Hepatocyte (in vitro differentiated cells): ENCODE results near the gene GATAD2A.

Source experiments
- EZH2 ChIP-seq: fragments of 200-600 bp; sonication (generic); IDR thresholded peaks from 2 replicates; pipeline ENCODE4 v1.6.1; 2016; ENCODE audit warnings: antibody characterized with exemption, mild to moderate bottlenecking, borderline replicate concordance
- EZH2phosphoT487 ChIP-seq: fragments of 200-600 bp; sonication (generic); IDR thresholded peaks from one replicate; pipeline ENCODE4 v1.6.1; 2018; ENCODE audit warnings: antibody characterized with exemption, mild to moderate bottlenecking, low read depth, moderate library complexity; ENCODE audit not compliant: unreplicated experiment, severe bottlenecking
- TF ChIP-seq, protein P1 (sequence below): fragments of 200-600 bp; sonication (generic); IDR thresholded peaks from 2 replicates; pipeline ENCODE4 v1.5.1; 2016; ENCODE audit warnings: antibody characterized with exemption, mild to moderate bottlenecking; ENCODE audit not compliant: poor library complexity

DNA sequence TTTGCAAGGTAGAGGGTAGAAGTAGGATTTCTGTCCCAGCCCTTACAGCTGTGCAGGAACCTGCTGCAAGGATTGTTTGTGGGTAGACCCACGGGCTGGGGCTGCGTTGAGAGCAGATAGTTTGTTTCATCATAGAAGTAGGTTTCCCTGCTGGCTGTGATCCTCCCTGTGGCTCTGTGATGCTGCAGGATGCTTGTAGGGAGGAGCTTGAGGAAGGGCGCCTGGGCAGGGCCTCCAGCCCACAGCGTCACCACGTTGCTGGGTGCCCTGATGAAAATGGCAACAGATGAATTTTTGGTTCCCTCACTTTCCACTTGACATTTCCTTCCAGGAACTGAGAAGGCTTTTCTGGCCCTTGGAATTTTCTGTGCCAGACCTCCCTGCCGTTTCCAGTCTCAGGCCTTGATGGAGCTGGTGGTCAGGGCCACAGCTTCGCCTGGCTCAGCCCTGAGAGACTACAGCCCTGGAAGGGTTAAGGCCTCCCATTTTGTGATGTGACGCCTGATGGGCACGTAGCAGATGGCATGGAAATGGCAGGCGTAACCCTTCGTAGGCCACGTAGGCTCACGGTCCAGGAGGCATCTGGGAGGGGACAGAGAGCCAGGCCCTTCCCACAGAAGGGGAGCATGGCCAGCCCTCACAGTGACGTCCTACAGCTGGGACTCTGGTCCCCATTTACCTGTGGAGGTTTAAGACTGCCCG is 42.2 kb downstream of the GATAD2A start:
- TF ChIP-seq, protein P1, sequence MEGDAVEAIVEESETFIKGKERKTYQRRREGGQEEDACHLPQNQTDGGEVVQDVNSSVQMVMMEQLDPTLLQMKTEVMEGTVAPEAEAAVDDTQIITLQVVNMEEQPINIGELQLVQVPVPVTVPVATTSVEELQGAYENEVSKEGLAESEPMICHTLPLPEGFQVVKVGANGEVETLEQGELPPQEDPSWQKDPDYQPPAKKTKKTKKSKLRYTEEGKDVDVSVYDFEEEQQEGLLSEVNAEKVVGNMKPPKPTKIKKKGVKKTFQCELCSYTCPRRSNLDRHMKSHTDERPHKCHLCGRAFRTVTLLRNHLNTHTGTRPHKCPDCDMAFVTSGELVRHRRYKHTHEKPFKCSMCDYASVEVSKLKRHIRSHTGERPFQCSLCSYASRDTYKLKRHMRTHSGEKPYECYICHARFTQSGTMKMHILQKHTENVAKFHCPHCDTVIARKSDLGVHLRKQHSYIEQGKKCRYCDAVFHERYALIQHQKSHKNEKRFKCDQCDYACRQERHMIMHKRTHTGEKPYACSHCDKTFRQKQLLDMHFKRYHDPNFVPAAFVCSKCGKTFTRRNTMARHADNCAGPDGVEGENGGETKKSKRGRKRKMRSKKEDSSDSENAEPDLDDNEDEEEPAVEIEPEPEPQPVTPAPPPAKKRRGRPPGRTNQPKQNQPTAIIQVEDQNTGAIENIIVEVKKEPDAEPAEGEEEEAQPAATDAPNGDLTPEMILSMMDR, result no peak
- no peak for TF ChIP-seq EZH2
- no peak for TF ChIP-seq EZH2phosphoT487
